Right lobe of liver (tissue), 6 donors: ENCODE measurements around the gene TP53I11. TPM values are rescaled to one million over a fixed set of nuclear protein-coding genes. Genes with fewer than 3 reads are reported as not detected.

Experiments used
- ATAC-seq, 4 donors: fragments of 200-7000 bp; cut with Tn5 transposase; one replicate each; pipeline ENCODE4 v1.9.1; 2020; ENCODE audit warnings: mild to moderate bottlenecking in 4 of 4, moderate library complexity in 4 of 4
- DNase-seq, 3 donors: peaks; one replicate each; pipeline ENCODE4 v3.0.0-alpha.2; 2020
- H3K27ac ChIP-seq, 3 donors: fragments of 200-600 bp; one replicate each; pipeline ENCODE4 v1.8.0; 2022
- H3K27me3 ChIP-seq, 2 donors: fragments of 200-600 bp; one replicate each; pipeline ENCODE4 v1.8.0; 2022
- H3K36me3 ChIP-seq, 4 donors: fragments of 200-600 bp; sonication (generic) in 1 of 4; one replicate each; pipeline versions ENCODE4 v1.5.1 to v1.8.0; 2017 to 2022; ENCODE audit warnings: control low read depth in 1 of 4
- H3K4me1 ChIP-seq, 4 donors: fragments of 200-600 bp; sonication (generic) in 1 of 4; one replicate each; pipeline versions ENCODE4 v1.5.1 to v1.8.0; 2017 to 2022; ENCODE audit warnings: control low read depth in 1 of 4
- H3K4me3 ChIP-seq, 3 donors: fragments of 200-600 bp; one replicate each; pipeline ENCODE4 v1.8.0; 2022
- H3K9me3 ChIP-seq, 4 donors: fragments of 200-600 bp; sonication (generic) in 1 of 4; one replicate each; pipeline versions ENCODE4 v1.5.1 to v1.8.0; 2017 to 2022; ENCODE audit warnings: control low read depth in 1 of 4
- POLR2A ChIP-seq: fragments of 450-650 bp; IDR thresholded peaks from one replicate; pipeline ENCODE4 v1.6.1; 2017; ENCODE audit warnings: antibody characterized with exemption, mild to moderate bottlenecking
- WGBS: methylation state at CpG from one replicate; pipeline ENCODE4 v1.1.6; 2018; ENCODE audit warnings: low coverage, low lambda C conversion rate; ENCODE audit not compliant: insufficient coverage; ENCODE audit errors: missing lambda C conversion rate; 5-methylcytosine and 5-hydroxymethylcytosine counted together
- intact Hi-C, 2 donors: fragments of 100-400 bp; cut with DNase I; formaldehyde crosslinking; loops; one replicate each; pipeline versions ENCODE4 v1.11.2 to v1.14.1; 2022
- total RNA-seq, 6 experiments: library from RNA; depleted of rRNA in 2 of 6; stranded (reverse); fragments of >200 nt in 2 of 6; fragmentation: NEBNext Ultra II Directional in 3 of 6; extraction: Animal tissue kit (Norgen Biotek cat#: 25700) in 3 of 6; gene quantifications; one replicate each; pipeline versions ENCODE4 v1.1.0 to v1.2.4, GENCODE V29; 2016 to 2023
- TF ChIP-seq, protein P1 (sequence below), 4 donors: fragments of 200-600 bp in 3 of 4; fragments of 450-650 bp in 1 of 4; IDR thresholded peaks; one replicate each; pipeline versions ENCODE4 v1.5.1 to v1.8.0; 2016 to 2022; ENCODE audit warnings: antibody characterized with exemption in 4 of 4, mild to moderate bottlenecking in 2 of 4
- donor health status: DM: no; HTN: yes; CAD: no.
- donor health status: DM: no; HTN: no; CAD: no.
- donor health status: DM: no; HTN: no; CAD: no.
- donor health status: DM: no; HTN: yes; CAD: no.
- donor health status: DM: no; HTN: yes; CAD: no.

TP53I11 gene
- total RNA-seq, 6 experiments from 2014 or later, result 5.7 to 22.1 (median 12.2) TPM

- no peak for TF ChIP-seq POLR2A
- H3K27ac ChIP-seq, result no peak overlapping the region
Measured at GRCh38 chr11:44909557-44909956, 41.1 kb downstream of the TP53I11 start.

DNA sequence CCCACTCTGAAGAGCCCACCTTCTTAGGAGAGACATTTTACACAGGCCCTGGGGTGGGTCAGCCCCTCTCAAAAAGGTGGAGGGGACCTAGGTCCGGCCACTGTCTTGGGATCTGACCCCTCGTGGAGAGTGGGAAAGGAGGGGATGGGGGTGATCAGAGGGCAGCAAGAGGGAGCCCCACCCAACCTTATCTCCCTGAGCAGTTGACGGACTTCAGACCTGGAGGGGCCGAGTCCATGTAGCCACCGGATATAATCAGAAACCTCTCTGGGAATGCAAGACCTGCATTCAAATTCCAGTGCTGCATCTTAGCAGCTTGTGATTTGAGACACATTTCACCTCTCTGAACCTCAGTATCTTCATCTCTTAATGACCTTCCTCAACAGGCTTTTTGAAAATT, 44.0 kb downstream of the TP53I11 start:
- DNase-seq, result no peak
- intact Hi-C loops, result no loop called here
- H3K9me3 ChIP-seq, result no peaks in the 10 kb centered on the region
- TF ChIP-seq, protein P1, sequence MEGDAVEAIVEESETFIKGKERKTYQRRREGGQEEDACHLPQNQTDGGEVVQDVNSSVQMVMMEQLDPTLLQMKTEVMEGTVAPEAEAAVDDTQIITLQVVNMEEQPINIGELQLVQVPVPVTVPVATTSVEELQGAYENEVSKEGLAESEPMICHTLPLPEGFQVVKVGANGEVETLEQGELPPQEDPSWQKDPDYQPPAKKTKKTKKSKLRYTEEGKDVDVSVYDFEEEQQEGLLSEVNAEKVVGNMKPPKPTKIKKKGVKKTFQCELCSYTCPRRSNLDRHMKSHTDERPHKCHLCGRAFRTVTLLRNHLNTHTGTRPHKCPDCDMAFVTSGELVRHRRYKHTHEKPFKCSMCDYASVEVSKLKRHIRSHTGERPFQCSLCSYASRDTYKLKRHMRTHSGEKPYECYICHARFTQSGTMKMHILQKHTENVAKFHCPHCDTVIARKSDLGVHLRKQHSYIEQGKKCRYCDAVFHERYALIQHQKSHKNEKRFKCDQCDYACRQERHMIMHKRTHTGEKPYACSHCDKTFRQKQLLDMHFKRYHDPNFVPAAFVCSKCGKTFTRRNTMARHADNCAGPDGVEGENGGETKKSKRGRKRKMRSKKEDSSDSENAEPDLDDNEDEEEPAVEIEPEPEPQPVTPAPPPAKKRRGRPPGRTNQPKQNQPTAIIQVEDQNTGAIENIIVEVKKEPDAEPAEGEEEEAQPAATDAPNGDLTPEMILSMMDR (IDR thresholded peaks at IDR 0.05), result no peak
- no peak for TF ChIP-seq POLR2A
- WGBS, result 64% methylated on average over 2 of the region's 5 CpGs
- H3K27ac ChIP-seq, result no peak overlapping the region
- peaks cover 0 to 5% (median 0%) of the 10 kb centered on the region in 4 donors for H3K4me1 ChIP-seq
- H3K4me3 ChIP-seq, result no peak overlapping the region
- no peaks in the 10 kb centered on the region for H3K27me3 ChIP-seq
- no peak for ATAC-seq
- H3K36me3 ChIP-seq, result no peaks in the 10 kb centered on the region

More at GRCh38 chr11:44909557-44909956, 41.1 kb downstream of the TP53I11 start:
- H3K36me3 ChIP-seq, result no peaks in the 10 kb centered on the region
- intact Hi-C loops, result no loop called here
- DNase-seq, result no peak
- no peaks in the 10 kb centered on the region for H3K9me3 ChIP-seq
- H3K4me1 ChIP-seq, result peaks cover 0 to 22% (median 0%) of the 10 kb centered on the region in 4 donors
- no CpG with 5 or more reads among the region's 14 CpGs for WGBS
- H3K4me3 ChIP-seq, result no peak overlapping the region
- ATAC-seq, result no peak
- H3K27me3 ChIP-seq, result no peaks in the 10 kb centered on the region

- WGBS, result 77% methylated on average over 9 of the region's 9 CpGs
- Histone ChIP-seq H3K4me1 (no peaks in the 10 kb centered on the region), H3K36me3 (no peaks in the 10 kb centered on the region), H3K27ac (no peak overlapping the region), H3K4me3 (no peak overlapping the region), H3K9me3 (no peaks in the 10 kb centered on the region), H3K27me3 (no peaks in the 10 kb centered on the region)
- ATAC-seq, result no peak
- DNase-seq, result no peak
- TF ChIP-seq POLR2A, result no peak
- TF ChIP-seq, protein P1 (IDR thresholded peaks at IDR 0.05), result no peak
- intact Hi-C loops, result no loop called here
Measured at GRCh38 chr11:44905131-44905866, 45.4 kb downstream of the TP53I11 start.

GRCh38 chr11:44904261-44905020, 46.2 kb downstream of the TP53I11 start:
- 57% methylated on average over 4 of the region's 12 CpGs for WGBS
- TF ChIP-seq, protein P1 (IDR thresholded peaks at IDR 0.05), result no peak
- TF ChIP-seq POLR2A, result no peak
- intact Hi-C loops, result no loop called here
- no peak for DNase-seq
- Histone ChIP-seq H3K36me3 (no peaks in the 10 kb centered on the region), H3K27ac (no peak overlapping the region), H3K4me3 (no peak overlapping the region), H3K9me3 (no peaks in the 10 kb centered on the region), H3K4me1 (no peaks in the 10 kb centered on the region), H3K27me3 (no peaks in the 10 kb centered on the region)
- ATAC-seq, result no peak

GRCh38 chr11:44903518-44903917, 47.2 kb downstream of the TP53I11 start:
- H3K4me3 ChIP-seq, result no peak overlapping the region
- no peak for DNase-seq
- ATAC-seq, result no peak
- intact Hi-C loops, result no loop called here
- no peak for TF ChIP-seq POLR2A
- TF ChIP-seq, protein P1 (IDR thresholded peaks at IDR 0.05), result no peak
- 100% methylated on average over 2 of the region's 3 CpGs for WGBS
- H3K9me3 ChIP-seq, result no peaks in the 10 kb centered on the region
- no peaks in the 10 kb centered on the region for H3K27me3 ChIP-seq
- H3K27ac ChIP-seq, result no peak overlapping the region
- H3K4me1 ChIP-seq, result no peaks in the 10 kb centered on the region
- no peaks in the 10 kb centered on the region for H3K36me3 ChIP-seq
